HEK293T (cell line): Measurements from ENCODE around the gene MPL.

ENCODE experiments used
- CTCF ChIA-PET: fragments of 350-600 bp; formaldehyde crosslinking; extraction: SDS; loops from one replicate; lab custom pipeline; 2021; ENCODE audit warnings: antibody characterized with exemption, inconsistent platforms; lab: Yijun Ruan, JAX
- POLR2A ChIA-PET: fragments of 350-600 bp; formaldehyde crosslinking; extraction: SDS; loops from one replicate; lab custom pipeline; 2020; ENCODE audit warnings: antibody characterized with exemption, inconsistent platforms; lab: Yijun Ruan, JAX
- DNase-seq: peaks from one replicate; pipeline ENCODE4 v3.0.0; 2012; ENCODE audit warnings: mixed read lengths; ENCODE audit errors: extremely low spot score
- ARNT ChIP-seq: fragments of 450-650 bp; IDR thresholded peaks from 2 replicates; pipeline ENCODE4 v1.6.1; 2017; ENCODE audit warnings: mild to moderate bottlenecking
- BHLHE40 ChIP-seq: fragments of 450-650 bp; IDR thresholded peaks from 2 replicates; pipeline ENCODE4 v1.6.1; 2016; ENCODE audit warnings: mild to moderate bottlenecking, moderate library complexity, borderline replicate concordance
- CTBP1 ChIP-seq: fragments of 450-650 bp; IDR thresholded peaks from 2 replicates; pipeline ENCODE4 v1.6.1; 2016; ENCODE audit warnings: borderline replicate concordance
- ELF4 ChIP-seq: fragments of 450-650 bp; IDR thresholded peaks from 2 replicates; pipeline ENCODE4 v1.6.1; 2017; ENCODE audit warnings: antibody characterized with exemption
- FOXA1 ChIP-seq: fragments of 450-650 bp; IDR thresholded peaks from 2 replicates; pipeline ENCODE4 v1.6.1; 2016; ENCODE audit warnings: mild to moderate bottlenecking
- FOXK2 ChIP-seq: fragments of 450-650 bp; IDR thresholded peaks from 2 replicates; pipeline ENCODE4 v1.6.1; 2016; ENCODE audit warnings: mild to moderate bottlenecking
- FOXM1 ChIP-seq: fragments of 450-650 bp; IDR thresholded peaks from 2 replicates; pipeline ENCODE4 v1.6.1; 2017; ENCODE audit warnings: mild to moderate bottlenecking, borderline replicate concordance
- HDGF ChIP-seq: fragments of 450-650 bp; IDR thresholded peaks from 2 replicates; pipeline ENCODE4 v1.6.1; 2017; ENCODE audit warnings: antibody characterized with exemption, borderline replicate concordance
- L3MBTL2 ChIP-seq: fragments of 450-650 bp; conservative IDR thresholded peaks from 2 replicates; pipeline ENCODE4 v1.6.1; 2016; ENCODE audit warnings: mild to moderate bottlenecking
- LEF1 ChIP-seq: fragments of 450-650 bp; IDR thresholded peaks from 2 replicates; pipeline ENCODE4 v1.6.1; 2017; ENCODE audit warnings: mild to moderate bottlenecking, borderline replicate concordance
- NFRKB ChIP-seq: fragments of 450-650 bp; IDR thresholded peaks from 2 replicates; pipeline ENCODE4 v1.6.1; 2016; ENCODE audit warnings: mild to moderate bottlenecking, moderate library complexity
- PKNOX1 ChIP-seq: fragments of 450-650 bp; IDR thresholded peaks from 2 replicates; pipeline ENCODE4 v1.6.1; 2016
- SP1 ChIP-seq: fragments of 450-650 bp; IDR thresholded peaks from 2 replicates; pipeline ENCODE4 v1.6.1; 2017
- SUZ12 ChIP-seq: fragments of 450-650 bp; IDR thresholded peaks from 2 replicates; pipeline ENCODE4 v1.6.1; 2016; ENCODE audit warnings: mild to moderate bottlenecking
- TARDBP ChIP-seq: fragments of 450-650 bp; IDR thresholded peaks from 2 replicates; pipeline ENCODE4 v1.6.1; 2016
- ZNF384 ChIP-seq: fragments of 450-650 bp; IDR thresholded peaks from 2 replicates; pipeline ENCODE4 v1.6.1; 2016

Gene MPL

GRCh38 chr1:43305461-43305860, 32.2 kb upstream of the MPL start:
- no peak for DNase-seq
- ChIA-PET POLR2A (no interaction called here), CTCF (no interaction called here)
- TF ChIP-seq FOXM1 (no peak), SP1 (no peak), FOXK2 (no peak), NFRKB (no peak), LEF1 (no peak), PKNOX1 (no peak), ARNT (no peak), FOXA1 (no peak), ZNF384 (no peak)

GRCh38 chr1:43305926-43306687, 31.5 kb upstream of the MPL start:
- POLR2A ChIA-PET, result no interaction called here
- CTCF ChIA-PET, result no interaction called here
- TF ChIP-seq SUZ12 (no peak), TARDBP (no peak), ZNF384 (no peak), LEF1 (no peak), NFRKB (no peak), ARNT (no peak), FOXM1 (no peak), CTBP1 (no peak), SP1 (no peak), ELF4 (no peak), HDGF (no peak), FOXK2 (no peak), L3MBTL2 (no peak), FOXA1 (no peak), PKNOX1 (no peak)
- no peak for DNase-seq

- CTCF ChIA-PET, result no interaction called here
- DNase-seq, result no peak
Measured at GRCh38 chr1:43306688-43307457, 30.7 kb upstream of the MPL start.

GRCh38 chr1:43307458-43308158, 30.0 kb upstream of the MPL start:
- CTCF ChIA-PET, result no interaction called here
- TF ChIP-seq BHLHE40 (no peak), SUZ12 (no peak), TARDBP (no peak), SP1 (no peak), NFRKB (no peak), FOXM1 (no peak), ZNF384 (no peak), ELF4 (no peak), ARNT (no peak), HDGF (no peak), FOXK2 (no peak), CTBP1 (no peak), FOXA1 (no peak), PKNOX1 (no peak), LEF1 (no peak), L3MBTL2 (no peak)
- POLR2A ChIA-PET, result no interaction called here
- no peak for DNase-seq

More at GRCh38 chr1:43306688-43307457, 30.7 kb upstream of the MPL start:
- POLR2A ChIA-PET, result no interaction called here
- no peak for TF ChIP-seq FOXA1
- TF ChIP-seq FOXK2, result no peak
- no peak for TF ChIP-seq FOXM1
- no peak for TF ChIP-seq HDGF
- no peak for TF ChIP-seq L3MBTL2
- no peak for TF ChIP-seq NFRKB
- no peak for TF ChIP-seq SP1
- no peak for TF ChIP-seq PKNOX1
- no peak for TF ChIP-seq ZNF384
- no peak for TF ChIP-seq ELF4
- no peak for TF ChIP-seq CTBP1
- TF ChIP-seq TARDBP, result no peak
